Neural progenitor cell (in vitro differentiated cells): ENCODE measurements around the gene MED28. TPM values are rescaled to one million over a fixed set of nuclear protein-coding genes. Genes with fewer than 3 reads are reported as not detected.
A peak's percentile ranks its signal among the peaks of the same experiment; 100 is the strongest.

ENCODE experiments used
- DNase-seq: peaks from one replicate; pipeline ENCODE4 v3.0.0-alpha.2; 2016; ENCODE audit warnings: low spot score
- H2AFZ ChIP-seq: fragments of 200-600 bp; sonication (generic); replicated peaks from 2 replicates; pipeline ENCODE4 v1.6.1; 2016; ENCODE audit warnings: antibody characterized with exemption
- H3F3A ChIP-seq: fragments of 200-600 bp; sonication (generic); 2 replicates; pipeline ENCODE4 v1.6.1; 2016; ENCODE audit warnings: antibody characterized with exemption, low read depth
- H3K27ac ChIP-seq: fragments of 200-600 bp; sonication (generic); 2 replicates; pipeline ENCODE4 v1.5.1; 2016; ENCODE audit warnings: mild to moderate bottlenecking
- H3K27me3 ChIP-seq: fragments of 200-600 bp; sonication (generic); 2 replicates; pipeline ENCODE4 v1.6.1; 2016; ENCODE audit warnings: mild to moderate bottlenecking, moderate library complexity
- H3K36me3 ChIP-seq: fragments of 200-600 bp; sonication (generic); 2 replicates; pipeline ENCODE4 v1.5.1; 2016
- H3K4me1 ChIP-seq: fragments of 200-600 bp; sonication (generic); 2 replicates; pipeline ENCODE4 v1.6.1; 2016; ENCODE audit warnings: mixed run types
- H3K4me2 ChIP-seq: fragments of 200-600 bp; sonication (generic); 2 replicates; pipeline ENCODE4 v1.6.1; 2016
- H3K4me3 ChIP-seq: fragments of 200-600 bp; sonication (generic); 2 replicates; pipeline ENCODE4 v1.5.1; 2016
- H3K79me2 ChIP-seq: fragments of 200-600 bp; sonication (generic); 2 replicates; pipeline ENCODE4 v1.6.1; 2016; ENCODE audit warnings: low read depth
- H3K9ac ChIP-seq: fragments of 200-600 bp; sonication (generic); 2 replicates; pipeline ENCODE4 v1.6.1; 2016
- H3K9me3 ChIP-seq: fragments of 200-600 bp; sonication (generic); 2 replicates; pipeline ENCODE4 v1.5.1; 2016; ENCODE audit warnings: low read depth
- H4K20me1 ChIP-seq: fragments of 200-600 bp; sonication (generic); 2 replicates; pipeline ENCODE4 v1.6.1; 2016; ENCODE audit warnings: low read depth
- H3K27ac Mint-ChIP-seq: 3 replicates; pipeline ENCODE4 v1.8.0; 2021; ENCODE audit warnings: mixed read lengths
- H3K27me3 Mint-ChIP-seq: 2 replicates; pipeline ENCODE4 v1.8.0; 2022; ENCODE audit warnings: low read depth, mild to moderate bottlenecking, inconsistent platforms, moderate library complexity, mixed read lengths; ENCODE audit not compliant: insufficient read depth
- H3K36me3 Mint-ChIP-seq: 3 replicates; pipeline ENCODE4 v1.8.0; 2021; ENCODE audit warnings: mixed read lengths
- H3K4me1 Mint-ChIP-seq: 3 replicates; pipeline ENCODE4 v1.8.0; 2021; ENCODE audit warnings: mixed read lengths
- H3K4me3 Mint-ChIP-seq: 3 replicates; pipeline ENCODE4 v1.8.0; 2021; ENCODE audit warnings: mild to moderate bottlenecking, moderate library complexity, mixed read lengths
- H3K9me3 Mint-ChIP-seq: 3 replicates; pipeline ENCODE4 v1.8.0; 2020; ENCODE audit warnings: mixed read lengths
- CTCF ChIP-seq: fragments of 200-600 bp; sonication (generic); IDR thresholded peaks from 2 replicates; pipeline ENCODE4 v1.5.1; 2017; ENCODE audit warnings: antibody characterized with exemption, mild to moderate bottlenecking
- EZH2 ChIP-seq: fragments of 200-600 bp; sonication (generic); IDR thresholded peaks from 2 replicates; pipeline ENCODE4 v1.6.1; 2017; ENCODE audit warnings: antibody characterized with exemption, mild to moderate bottlenecking, moderate library complexity
- EZH2phosphoT487 ChIP-seq: fragments of 200-600 bp; sonication (generic); IDR thresholded peaks from 2 replicates; pipeline ENCODE4 v1.6.1; 2017; ENCODE audit warnings: antibody characterized with exemption
- total RNA-seq: library from RNA; depleted of rRNA; stranded (reverse); fragments of >200 nt; gene quantifications from 2 replicates; pipeline ENCODE4 v1.2.3, GENCODE V29; 2015; ENCODE audit warnings: low replicate concordance

MED28 gene
- total RNA-seq, 1 donor from 2014 or later: 45.8 TPM

GRCh38 chr4:17599826-17600225, 14.6 kb upstream of the MED28 start:
- H3K9me3 Mint-ChIP-seq: no peaks in the 10 kb centered on the region
- no peak overlapping the region for H3K27ac Mint-ChIP-seq
- TF ChIP-seq EZH2 (no peak), EZH2phosphoT487 (no peak), CTCF (no peak)
- H3K27me3 Mint-ChIP-seq: no peaks in the 10 kb centered on the region
- H3K36me3 Mint-ChIP-seq: peaks cover 9% of the 10 kb centered on the region
- H3K4me3 Mint-ChIP-seq: no peak overlapping the region
- H3K9me3 ChIP-seq: no peaks in the 10 kb centered on the region
- H3K27ac ChIP-seq: no peak overlapping the region
- DNase-seq: no peak
- no peak overlapping the region for H3K4me3 ChIP-seq
- no peaks in the 10 kb centered on the region for H3K79me2 ChIP-seq
- no peak overlapping the region for H3K9ac ChIP-seq
- no peak overlapping the region for H2AFZ ChIP-seq
- H3F3A ChIP-seq: no peaks in the 10 kb centered on the region
- no peaks in the 10 kb centered on the region for H3K27me3 ChIP-seq
- H3K4me1 ChIP-seq: no peaks in the 10 kb centered on the region
- H3K36me3 ChIP-seq: peaks cover 2% of the 10 kb centered on the region
- no peaks in the 10 kb centered on the region for H3K4me1 Mint-ChIP-seq
- no peak overlapping the region for H3K4me2 ChIP-seq
- H4K20me1 ChIP-seq: no peaks in the 10 kb centered on the region

- H3K4me3 Mint-ChIP-seq: no peak overlapping the region
- Histone ChIP-seq H3K9me3 (no peaks in the 10 kb centered on the region), H3K36me3 (peaks cover 6% of the 10 kb centered on the region), H4K20me1 (no peaks in the 10 kb centered on the region), H2AFZ (no peak overlapping the region), H3K4me1 (no peaks in the 10 kb centered on the region), H3F3A (no peaks in the 10 kb centered on the region), H3K79me2 (no peaks in the 10 kb centered on the region), H3K27ac (no peak overlapping the region), H3K27me3 (no peaks in the 10 kb centered on the region), H3K4me2 (no peak overlapping the region), H3K4me3 (no peak overlapping the region), H3K9ac (no peak overlapping the region)
- no peaks in the 10 kb centered on the region for H3K9me3 Mint-ChIP-seq
- H3K36me3 Mint-ChIP-seq: peaks cover 4% of the 10 kb centered on the region
- no peak for DNase-seq
- no peaks in the 10 kb centered on the region for H3K4me1 Mint-ChIP-seq
- peak overlapping the region; percentile 17 for H3K27ac Mint-ChIP-seq
- no peak for TF ChIP-seq CTCF
- no peak for TF ChIP-seq EZH2
- TF ChIP-seq EZH2phosphoT487: no peak
- no peaks in the 10 kb centered on the region for H3K27me3 Mint-ChIP-seq
Observed at GRCh38 chr4:17605236-17605635, 9.2 kb upstream of the MED28 start.

- H3K9me3 Mint-ChIP-seq: no peaks in the 10 kb centered on the region
- H3K36me3 ChIP-seq: no peaks in the 10 kb centered on the region
- peak overlapping the region; percentile 97 for H3K9ac ChIP-seq
- H3K36me3 Mint-ChIP-seq: peaks cover 6% of the 10 kb centered on the region
- H3K27me3 ChIP-seq: no peaks in the 10 kb centered on the region
- peaks cover 45% of the 10 kb centered on the region for H3K79me2 ChIP-seq
- H3K4me1 ChIP-seq: no peaks in the 10 kb centered on the region
- peak overlapping the region; percentile 90 for H3K4me2 ChIP-seq
- H3K4me3 ChIP-seq: peak overlapping the region; percentile 86
- no peak for TF ChIP-seq EZH2
- TF ChIP-seq EZH2phosphoT487: no peak
- TF ChIP-seq CTCF: no peak
- DNase-seq: peak; percentile 36
- no peak overlapping the region for H3K27ac ChIP-seq
- H4K20me1 ChIP-seq: peaks cover 39% of the 10 kb centered on the region
- H3K9me3 ChIP-seq: no peaks in the 10 kb centered on the region
- H2AFZ ChIP-seq: peak overlapping the region; percentile 95
- peaks cover 18% of the 10 kb centered on the region for H3K4me1 Mint-ChIP-seq
- H3K27ac Mint-ChIP-seq: peak overlapping the region; percentile 97
- H3K4me3 Mint-ChIP-seq: peak overlapping the region; percentile 96
- no peaks in the 10 kb centered on the region for H3F3A ChIP-seq
- no peaks in the 10 kb centered on the region for H3K27me3 Mint-ChIP-seq
Observed at GRCh38 chr4:17613761-17614415, 553 bp upstream of the MED28 start.
